ENCODE measurements around the gene TAS2R41.

TAS2R41 gene, protein sequence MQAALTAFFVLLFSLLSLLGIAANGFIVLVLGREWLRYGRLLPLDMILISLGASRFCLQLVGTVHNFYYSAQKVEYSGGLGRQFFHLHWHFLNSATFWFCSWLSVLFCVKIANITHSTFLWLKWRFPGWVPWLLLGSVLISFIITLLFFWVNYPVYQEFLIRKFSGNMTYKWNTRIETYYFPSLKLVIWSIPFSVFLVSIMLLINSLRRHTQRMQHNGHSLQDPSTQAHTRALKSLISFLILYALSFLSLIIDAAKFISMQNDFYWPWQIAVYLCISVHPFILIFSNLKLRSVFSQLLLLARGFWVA

DNA sequence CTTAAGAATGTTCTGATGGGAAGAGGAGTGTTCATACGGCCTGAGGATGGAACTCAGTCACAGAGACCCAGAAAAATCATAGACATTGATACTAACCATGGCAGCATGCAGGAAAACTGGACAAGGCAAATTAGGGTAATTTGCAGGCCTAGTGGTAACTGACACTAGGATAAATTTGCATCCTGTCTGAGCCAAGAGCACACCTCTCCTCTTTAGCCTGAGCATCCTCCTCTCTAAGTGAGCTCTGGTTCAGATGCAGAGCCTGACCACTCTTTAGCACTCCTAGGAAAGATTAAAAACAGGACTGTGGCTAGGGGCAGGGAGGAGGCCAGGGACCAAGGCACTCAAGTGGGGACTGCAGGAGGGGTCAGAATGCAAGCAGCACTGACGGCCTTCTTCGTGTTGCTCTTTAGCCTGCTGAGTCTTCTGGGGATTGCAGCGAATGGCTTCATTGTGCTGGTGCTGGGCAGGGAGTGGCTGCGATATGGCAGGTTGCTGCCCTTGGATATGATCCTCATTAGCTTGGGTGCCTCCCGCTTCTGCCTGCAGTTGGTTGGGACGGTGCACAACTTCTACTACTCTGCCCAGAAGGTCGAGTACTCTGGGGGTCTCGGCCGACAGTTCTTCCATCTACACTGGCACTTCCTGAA lies at the start of gene TAS2R41:
Gene TAS2R41, plus strand, starts transcription at position 373 of the 650 bp plus-strand sequence. Its CDS starts 0 bp downstream, at position 373.
- DNase-seq = no peak

DNA sequence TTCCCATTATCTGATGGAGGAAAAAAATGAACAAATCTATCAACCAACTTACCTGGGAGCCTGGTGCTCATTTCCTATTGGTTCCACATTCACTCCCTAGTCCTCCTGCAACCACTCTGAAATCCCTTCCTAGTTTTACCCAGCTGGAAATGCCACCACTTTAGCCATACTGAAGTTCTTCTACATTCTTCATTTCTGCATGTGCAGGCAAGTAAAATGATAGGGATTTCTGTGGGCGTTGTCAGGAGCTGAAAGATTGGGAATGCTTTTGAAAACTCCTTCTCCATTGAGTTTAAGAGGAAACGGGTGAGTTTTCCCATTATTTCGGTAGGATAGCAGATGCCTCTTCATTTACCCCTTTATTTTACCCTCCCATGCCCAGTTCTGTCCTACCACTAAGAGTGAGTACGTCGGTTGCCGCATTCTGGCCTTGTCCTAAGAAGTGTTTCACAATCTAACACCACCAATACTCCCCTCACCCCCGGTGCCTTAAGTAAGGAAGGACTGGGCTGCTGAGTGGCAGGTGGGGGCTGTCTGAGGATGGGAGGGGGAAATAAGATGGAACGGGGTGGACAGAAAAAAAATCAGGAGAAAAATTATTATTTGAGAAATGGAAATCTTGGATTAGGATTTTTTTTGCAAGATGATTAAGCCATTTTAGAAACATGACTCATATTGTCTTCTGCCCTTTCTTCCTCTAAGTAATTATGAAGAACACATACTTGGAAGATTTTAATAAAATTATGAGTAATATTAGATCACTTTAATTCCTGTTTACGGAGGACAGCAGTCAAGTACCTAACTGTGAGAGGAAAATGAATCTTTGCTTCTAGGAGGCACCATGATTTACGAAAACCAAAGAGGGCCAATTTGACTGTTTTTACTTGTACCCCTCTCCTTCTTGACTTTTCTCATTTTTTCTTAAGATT lies 47.6 kb upstream of the TAS2R41 start:
- DNase-seq = no peak

DNA sequence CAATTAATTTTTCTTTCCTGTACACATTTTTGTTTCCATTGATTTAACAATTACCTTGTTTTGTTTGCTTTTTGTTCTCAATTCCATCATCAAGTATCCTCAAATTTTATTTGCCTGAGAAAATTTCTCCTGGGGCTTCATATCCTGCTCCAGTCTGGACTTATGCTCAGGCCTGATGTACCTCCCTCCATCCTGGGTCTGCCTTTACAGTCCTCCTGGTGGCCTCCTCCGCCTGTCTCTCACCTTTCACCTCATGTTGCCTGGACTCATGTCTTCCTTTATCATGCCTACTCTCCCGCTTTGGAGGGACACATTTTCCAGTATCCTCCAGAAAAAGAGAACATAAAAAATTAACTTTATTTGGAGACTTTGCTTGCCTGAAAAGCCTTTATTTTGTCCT lies 46.6 kb upstream of the TAS2R41 start:
- no peak for DNase-seq

DNA sequence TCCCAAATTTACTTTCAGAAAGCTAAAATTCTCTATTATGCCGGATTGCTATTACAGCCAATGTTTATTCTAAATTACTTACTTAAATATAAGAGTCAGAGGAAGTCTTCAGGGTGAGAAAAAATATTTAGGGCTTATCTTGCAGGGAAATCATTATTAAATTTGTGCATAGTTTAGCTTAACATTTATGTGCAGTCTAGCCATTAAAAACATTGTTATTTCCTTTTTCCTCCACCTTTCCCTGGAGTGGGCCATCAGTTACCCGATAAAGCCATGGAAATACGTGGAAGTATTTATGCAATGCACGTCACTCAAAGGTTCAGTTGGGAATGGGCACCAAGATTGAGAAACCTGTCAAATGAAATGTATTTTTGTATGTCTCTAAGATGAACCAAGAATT lies 43.9 kb upstream of the TAS2R41 start:
- no peak for DNase-seq

DNA sequence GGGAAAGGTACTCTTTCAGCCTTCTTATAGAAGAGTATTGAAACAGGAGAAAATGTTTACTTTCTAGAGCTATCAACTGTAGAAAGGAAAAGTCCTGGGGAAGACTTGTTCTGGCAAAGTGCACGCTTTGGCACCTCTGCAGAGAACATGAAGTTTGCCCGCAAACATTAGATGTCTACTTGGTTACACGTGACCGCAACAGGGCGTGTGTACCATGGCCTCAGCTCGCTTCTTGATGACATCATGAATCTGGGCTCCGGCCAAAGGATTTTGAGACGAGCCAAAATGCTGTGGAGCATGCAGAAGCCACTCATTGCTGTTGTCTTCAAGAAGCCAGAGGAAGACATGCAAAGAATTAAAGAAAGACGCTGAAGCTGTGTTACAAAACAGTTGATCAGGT lies 43.0 kb upstream of the TAS2R41 start:
- no peak for DNase-seq

DNA sequence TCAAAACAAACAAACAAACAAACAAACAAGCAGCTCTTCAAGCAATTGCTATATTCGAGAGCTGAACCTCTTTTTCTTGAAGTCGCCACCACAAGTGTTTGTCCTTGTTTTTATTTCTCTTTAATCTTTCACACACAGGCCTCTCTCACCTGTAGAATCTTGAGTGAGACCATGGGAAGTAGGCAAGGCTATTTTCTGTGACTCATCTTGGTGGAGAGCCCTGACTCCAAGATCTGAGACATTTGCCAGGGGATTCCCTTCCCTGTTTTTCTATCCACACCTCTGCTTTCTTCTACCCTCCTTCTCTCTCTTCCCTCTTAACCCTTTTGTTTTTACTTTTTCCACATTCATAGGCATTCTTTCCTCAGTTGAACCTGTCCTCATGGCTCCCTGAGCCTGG lies 42.4 kb upstream of the TAS2R41 start:
- no peak for DNase-seq

DNA sequence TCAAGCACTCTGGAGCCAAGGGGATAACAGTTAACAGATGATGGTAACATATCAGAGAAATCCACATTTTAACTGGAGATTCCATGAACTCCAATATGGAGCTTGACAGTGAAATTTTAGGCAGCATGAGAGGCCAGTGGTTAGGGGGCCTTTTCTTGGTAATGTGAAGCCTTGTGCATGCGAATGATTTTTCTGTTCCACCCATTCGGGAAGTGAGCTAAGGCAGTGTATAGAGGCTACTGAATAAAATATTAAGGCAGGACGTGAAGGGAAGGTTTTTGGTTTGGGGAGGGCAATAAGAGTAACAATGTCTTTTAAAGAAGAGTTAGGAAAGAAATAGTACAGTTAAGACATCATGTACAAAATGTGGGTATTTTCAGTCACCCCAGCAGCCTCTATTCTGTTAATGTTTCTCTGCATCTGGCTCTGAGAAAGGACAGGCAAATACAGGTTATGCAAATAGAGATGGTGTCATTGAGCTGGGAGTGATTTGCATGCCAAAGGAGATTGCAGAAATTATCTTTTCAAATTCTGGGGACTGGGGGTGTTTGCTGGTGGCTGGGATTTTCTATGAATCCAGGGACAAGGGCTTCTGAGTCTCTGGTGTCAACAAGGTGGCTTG lies 41.2 kb upstream of the TAS2R41 start:
- peak; percentile 33 for DNase-seq

DNA sequence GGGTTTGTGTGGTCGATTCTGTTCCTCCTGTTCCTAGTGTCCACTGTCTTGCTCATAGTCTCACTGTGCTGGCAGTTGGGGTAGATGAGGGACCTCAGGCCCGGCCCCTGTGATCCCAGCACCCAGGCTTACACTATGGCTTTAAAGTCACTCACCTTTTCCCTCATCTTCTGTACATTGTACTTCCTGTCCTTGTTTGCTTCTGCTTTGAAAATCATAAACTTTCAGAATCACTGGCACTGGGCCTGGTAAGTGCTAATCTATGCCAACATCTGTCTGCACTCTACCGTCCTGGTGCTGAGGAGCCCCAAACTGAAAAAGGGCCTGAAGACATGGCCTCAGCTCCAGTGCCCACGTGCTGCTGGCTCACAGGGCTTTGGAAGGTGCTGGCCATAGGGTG lies 40.1 kb upstream of the TAS2R41 start:
- DNase-seq = no peak

DNA sequence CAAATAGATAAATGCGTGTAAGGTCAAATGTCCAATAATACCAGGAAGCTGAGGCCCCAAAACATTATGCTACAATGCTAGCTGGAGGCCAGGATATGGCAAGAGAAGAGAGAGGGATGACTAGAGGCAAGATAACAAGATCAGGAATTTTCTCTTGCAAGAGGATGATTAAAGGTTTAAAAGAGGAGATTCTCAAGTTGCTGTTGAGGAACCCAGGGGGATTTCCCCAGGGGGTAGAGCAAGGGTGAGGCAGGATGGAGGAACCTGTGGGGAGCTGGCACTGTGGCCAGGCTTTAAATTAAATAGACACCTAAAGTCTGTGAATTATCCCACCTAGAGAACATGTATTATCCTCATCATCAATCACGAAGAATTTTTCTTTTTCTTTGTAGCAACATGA lies 37.8 kb upstream of the TAS2R41 start:
- no peak for DNase-seq

DNA sequence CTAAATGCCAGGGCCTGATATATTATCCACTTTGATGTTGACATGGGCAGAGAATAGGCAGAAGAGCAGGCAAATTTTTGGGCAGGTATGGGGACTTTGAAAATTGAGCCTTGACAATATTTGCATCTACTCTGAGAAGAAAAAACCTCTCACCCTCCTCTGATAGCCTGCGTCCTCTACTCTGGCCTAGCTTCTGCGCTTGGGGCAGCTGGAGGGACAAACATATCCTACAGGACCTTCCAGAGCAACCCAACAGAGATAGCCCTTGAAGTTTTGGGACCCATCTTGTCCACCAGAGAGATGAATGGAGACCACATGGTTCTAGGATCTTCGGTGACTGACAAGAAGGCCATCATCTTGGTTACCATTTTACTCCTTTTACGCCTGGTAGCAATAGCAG lies 34.5 kb upstream of the TAS2R41 start, which contains the start of gene TAS2R60:
Gene TAS2R60, plus strand, starts transcription at position 301 of the 400 bp plus-strand sequence. Its CDS starts 0 bp downstream, at position 301.
- no peak for DNase-seq

DNA sequence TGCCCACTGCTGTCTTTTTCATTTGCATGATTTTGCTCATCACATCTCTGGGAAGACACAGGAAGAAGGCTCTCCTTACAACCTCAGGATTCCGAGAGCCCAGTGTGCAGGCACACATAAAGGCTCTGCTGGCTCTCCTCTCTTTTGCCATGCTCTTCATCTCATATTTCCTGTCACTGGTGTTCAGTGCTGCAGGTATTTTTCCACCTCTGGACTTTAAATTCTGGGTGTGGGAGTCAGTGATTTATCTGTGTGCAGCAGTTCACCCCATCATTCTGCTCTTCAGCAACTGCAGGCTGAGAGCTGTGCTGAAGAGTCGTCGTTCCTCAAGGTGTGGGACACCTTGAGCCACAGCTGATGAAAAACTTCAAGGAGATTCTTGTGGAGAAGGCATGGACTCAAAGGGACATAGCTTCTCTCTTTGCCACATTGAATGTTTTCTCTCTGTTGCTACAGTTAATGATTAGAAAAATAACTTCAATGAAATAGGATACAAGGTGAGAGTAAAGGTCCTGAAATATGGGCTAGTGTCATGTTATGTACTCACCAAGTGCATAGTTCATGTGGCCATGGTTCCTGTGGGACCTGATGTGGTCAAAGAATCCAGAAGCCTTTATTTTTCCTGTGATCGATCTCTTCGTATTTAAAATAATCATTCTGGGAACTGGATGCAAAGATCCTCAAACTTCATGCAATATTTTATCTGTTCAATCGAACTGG lies 33.5 kb upstream of the TAS2R41 start:
- DNase-seq = no peak

DNA sequence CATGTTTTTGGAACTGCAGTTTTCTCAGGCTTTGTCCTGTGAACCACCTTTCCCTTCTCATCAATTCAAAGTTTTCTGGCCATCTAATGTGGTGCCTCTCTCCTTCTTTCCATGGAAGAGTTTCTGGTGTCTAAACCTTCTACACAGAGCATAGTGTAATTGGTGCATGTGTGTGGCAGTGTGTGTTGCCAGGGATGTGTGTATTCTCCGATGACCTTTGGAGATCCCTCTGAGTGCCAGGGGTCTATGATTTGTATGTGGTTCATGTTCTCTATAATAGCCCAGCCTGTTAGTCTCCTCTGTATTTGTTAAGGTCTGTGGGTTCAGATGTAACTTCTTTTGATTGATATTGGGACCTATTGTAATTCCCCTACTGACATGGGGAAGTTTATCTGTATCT lies 32.9 kb upstream of the TAS2R41 start:
- DNase-seq = no peak

DNA sequence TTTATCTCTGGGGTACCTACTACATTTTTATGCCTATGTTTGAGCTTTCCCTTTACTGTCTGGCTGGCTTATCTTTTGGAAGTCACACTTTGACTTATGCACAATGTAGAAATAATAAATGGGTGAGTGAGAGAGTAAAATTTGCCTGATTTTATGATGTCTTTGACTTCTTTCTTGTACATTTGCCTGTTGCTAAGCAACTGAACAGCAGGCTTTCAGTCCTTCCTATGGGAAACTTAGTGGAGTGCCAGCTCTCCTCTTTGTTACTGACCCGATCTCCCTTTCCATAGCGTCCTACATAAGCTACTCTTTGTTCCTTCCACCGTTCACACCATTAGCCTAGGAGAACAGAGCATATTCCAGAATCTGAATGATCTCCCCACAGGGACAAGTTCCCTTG lies 30.2 kb upstream of the TAS2R41 start:
- DNase-seq = no peak

DNA sequence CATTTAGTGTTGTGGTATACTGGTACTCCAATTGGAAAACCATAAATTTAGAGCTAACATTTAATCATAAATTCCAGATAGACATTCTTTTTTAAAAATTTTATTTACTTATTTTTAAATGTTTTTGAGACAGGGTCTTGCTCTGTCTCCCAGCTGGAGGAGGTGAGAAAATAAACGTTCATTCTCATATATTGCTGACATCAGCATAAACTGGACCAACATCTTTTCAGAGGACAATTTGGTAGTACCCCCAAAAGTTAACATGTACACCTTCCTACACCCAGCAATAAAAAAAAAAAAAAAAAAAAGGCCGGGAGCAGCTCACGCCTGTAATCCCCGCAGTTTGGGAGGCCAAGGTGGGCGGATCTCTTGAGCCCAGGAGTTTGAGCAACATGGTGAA lies 29.2 kb upstream of the TAS2R41 start:
- no peak for DNase-seq

DNA sequence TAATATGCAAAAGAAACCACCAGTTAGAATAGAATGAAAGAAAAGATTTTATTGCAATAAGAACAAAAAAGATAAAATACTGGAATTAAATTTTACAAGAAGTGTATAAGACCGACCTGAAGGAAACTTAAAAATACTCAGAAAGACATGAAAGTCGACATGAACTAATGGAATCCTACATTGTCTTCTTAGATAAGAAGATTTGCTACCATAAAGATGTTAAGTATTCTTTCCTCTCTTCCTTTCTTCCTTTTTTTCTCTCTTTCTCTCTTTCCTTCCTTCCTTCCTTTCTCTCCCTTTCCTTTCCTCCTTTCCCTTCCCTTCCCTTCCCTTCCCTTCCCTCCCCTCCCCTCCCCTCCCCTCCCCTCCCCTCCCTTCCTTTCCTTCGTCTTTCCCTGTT lies 27.9 kb upstream of the TAS2R41 start:
- no peak for DNase-seq

DNA sequence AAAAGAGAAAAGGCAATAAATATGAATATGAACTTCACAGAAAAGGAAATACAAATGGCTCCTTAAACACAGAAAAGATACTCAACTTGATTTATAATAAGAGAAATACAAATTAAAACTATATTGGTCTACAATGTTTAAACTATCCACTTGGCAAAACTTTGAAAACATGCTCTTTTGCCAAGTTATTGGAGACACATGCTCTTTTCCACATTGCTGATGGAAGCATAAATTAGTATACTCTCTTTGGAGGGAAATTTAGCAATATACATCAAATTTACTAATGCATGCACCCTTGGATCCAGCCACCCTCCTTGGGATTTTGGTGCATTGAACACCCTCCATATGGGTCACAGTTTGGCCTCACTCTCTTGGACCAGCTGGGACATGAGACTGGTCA lies 26.6 kb upstream of the TAS2R41 start:
- DNase-seq = no peak

DNA sequence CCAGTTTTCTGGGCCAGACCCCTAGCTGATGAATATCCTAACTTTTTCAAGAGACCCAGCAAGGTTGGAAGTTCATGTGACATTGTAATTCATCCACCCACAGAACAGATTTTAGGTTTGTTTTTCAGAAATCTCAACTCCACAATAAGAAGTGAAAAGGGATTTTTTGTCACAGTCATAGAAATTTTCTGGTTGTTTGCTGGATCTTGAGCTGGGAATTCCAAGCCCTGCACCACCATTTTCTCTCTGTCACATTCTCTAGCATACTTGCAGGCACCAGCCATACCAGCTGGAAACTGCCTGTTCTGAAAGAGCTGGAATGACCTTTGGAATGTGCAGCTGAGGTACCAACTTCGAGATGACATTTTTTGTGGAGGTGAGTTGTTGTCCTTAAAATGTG lies 25.9 kb upstream of the TAS2R41 start:
- no peak for DNase-seq

DNA sequence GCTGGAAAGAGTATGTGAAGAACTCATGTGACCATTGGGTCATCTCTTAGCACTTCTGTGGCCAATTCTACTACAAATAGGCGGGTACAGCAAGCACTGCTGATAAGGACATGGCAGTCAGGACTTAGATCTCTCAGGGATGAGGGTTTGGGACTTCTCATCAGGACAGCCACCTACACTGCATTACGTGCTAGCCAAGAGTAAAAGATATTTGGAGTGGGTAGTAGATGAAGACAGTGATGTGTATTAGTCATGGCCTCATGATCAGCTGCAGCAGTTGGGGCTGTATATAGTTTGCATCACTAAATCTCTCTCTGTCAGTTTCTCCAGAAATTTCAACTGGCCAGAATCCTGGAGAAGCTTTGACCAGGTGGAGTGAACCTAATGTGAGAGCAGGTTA lies 25.2 kb upstream of the TAS2R41 start:
- DNase-seq = no peak

DNA sequence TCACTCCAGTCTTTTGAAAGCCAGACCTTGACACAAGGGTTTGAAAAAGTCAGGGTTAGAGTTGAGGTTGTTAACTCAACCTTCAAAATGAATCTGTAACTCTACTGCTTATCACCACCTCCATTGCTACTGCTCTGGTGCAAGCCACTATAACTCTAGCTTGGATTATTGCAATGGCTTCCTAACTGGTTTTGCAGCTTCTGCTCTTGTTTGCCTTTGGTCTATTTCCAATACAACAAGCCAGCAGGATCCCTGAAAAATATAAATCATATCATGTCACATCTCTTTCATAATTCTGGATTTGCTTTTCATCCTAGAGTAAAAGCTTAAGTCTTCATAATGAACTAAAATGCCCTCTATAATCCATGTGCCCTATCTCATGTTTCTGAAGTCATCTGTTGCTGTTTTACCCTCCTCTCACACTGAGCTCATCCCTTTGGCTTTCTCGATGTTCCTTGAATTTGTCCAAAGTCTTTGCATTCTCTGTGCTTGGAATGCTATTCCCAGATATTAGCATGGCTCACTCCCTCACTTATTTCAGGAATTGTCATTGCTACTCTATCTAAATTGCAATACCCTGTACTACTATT lies 23.5 kb upstream of the TAS2R41 start:
- no peak for DNase-seq

DNA sequence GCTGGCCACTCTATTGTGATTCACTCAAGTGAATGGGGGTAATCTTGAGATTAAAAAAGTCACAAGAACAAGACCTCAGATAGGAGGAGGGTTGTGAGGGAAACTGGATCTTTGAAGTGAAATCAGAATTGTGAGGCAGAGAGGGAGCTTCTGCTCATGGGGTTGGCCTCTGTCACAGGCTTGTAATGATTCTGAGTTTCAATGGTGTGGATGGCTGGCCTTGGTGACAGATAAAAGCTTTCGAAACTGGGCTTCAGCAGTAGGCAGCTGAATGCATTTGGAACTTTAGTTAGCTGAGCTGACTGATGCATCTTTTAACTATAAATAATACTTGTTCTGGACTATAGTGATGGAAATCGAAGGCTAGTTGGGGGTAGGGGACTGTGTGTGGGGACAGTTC lies 22.2 kb upstream of the TAS2R41 start:
- no peak for DNase-seq

DNA sequence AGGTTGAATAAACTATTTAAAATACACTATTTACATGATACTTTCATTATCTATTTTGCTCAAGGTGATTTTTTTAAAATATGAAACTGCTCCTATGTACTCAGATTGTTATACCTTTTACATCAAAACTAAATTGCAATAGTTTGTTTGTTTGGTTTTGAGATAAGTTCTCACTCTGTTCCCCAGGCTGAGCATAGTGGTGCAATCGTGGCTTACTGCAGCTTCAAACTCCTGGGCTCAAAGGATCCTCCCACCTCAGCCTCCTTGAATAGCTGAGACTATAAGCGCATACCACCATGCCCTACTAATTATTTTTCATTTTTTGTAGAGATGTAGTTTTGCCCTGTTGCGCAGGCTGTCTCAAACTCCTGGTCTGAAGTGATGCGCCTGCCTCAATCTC lies 21.7 kb upstream of the TAS2R41 start:
- no peak for DNase-seq

Data from NCI-H1048 (cell line).